Esophagus squamous epithelium (tissue), 4 donors: ENCODE results near the gene TCERG1.

Experiments used
- POLR2A ChIP-seq, 4 donors: fragments of 450-650 bp; IDR thresholded peaks; one replicate each; pipeline ENCODE4 v1.6.1; 2017; ENCODE audit warnings: antibody characterized with exemption in 4 of 4, mild to moderate bottlenecking in 4 of 4, moderate library complexity in 3 of 4
- TF ChIP-seq, protein P1 (sequence below), 6 experiments: fragments of 450-650 bp in 4 of 6; fragments of 200-600 bp in 2 of 6; sonication (generic) in 2 of 6; IDR thresholded peaks; one replicate each; pipeline ENCODE4 v1.5.1; 2016 to 2019; ENCODE audit warnings: antibody characterized with exemption in 6 of 6, mild to moderate bottlenecking in 4 of 6, moderate library complexity in 4 of 6

DNA sequence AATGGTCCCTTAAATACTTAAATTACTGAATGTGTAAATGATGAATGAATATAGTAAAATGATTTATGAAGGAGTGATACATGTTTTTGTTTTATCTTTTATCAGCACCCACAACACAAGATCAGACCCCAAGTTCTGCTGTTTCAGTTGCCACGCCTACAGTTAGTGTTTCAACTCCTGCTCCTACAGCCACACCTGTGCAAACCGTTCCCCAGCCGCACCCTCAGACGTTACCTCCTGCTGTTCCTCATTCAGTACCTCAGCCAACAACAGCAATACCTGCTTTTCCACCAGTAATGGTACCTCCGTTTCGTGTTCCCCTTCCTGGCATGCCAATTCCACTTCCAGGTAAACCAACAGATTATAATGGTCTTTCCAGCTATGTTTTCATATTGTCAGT, 16.3 kb downstream of the TCERG1 start:
- TF ChIP-seq, protein P1, sequence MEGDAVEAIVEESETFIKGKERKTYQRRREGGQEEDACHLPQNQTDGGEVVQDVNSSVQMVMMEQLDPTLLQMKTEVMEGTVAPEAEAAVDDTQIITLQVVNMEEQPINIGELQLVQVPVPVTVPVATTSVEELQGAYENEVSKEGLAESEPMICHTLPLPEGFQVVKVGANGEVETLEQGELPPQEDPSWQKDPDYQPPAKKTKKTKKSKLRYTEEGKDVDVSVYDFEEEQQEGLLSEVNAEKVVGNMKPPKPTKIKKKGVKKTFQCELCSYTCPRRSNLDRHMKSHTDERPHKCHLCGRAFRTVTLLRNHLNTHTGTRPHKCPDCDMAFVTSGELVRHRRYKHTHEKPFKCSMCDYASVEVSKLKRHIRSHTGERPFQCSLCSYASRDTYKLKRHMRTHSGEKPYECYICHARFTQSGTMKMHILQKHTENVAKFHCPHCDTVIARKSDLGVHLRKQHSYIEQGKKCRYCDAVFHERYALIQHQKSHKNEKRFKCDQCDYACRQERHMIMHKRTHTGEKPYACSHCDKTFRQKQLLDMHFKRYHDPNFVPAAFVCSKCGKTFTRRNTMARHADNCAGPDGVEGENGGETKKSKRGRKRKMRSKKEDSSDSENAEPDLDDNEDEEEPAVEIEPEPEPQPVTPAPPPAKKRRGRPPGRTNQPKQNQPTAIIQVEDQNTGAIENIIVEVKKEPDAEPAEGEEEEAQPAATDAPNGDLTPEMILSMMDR (IDR thresholded peaks at IDR 0.05), result no peak
- TF ChIP-seq POLR2A (IDR thresholded peaks at IDR 0.05), result no peak
